HG02938 (cell line): ENCODE results near the gene THAP5.

Experiments
- ATAC-seq: cut with Tn5 transposase; IDR thresholded peaks from one replicate; pipeline ENCODE4 v1.9.1; 2021; ENCODE audit warnings: mild to moderate bottlenecking, moderate library complexity; ENCODE audit not compliant: unreplicated experiment

The THAP5 gene

GRCh38 chr7:108535744-108536143 lies 33.8 kb downstream of the THAP5 start:
- no peak for ATAC-seq

GRCh38 chr7:108535257-108535656 lies 34.2 kb downstream of the THAP5 start:
- no peak for ATAC-seq

GRCh38 chr7:108533712-108534111 lies 35.8 kb downstream of the THAP5 start:
- ATAC-seq, result no peak

GRCh38 chr7:108529341-108529740 lies 40.2 kb downstream of the THAP5 start:
- no peak for ATAC-seq

GRCh38 chr7:108528183-108528712 lies 41.3 kb downstream of the THAP5 start:
- ATAC-seq, result no peak

- ATAC-seq, result no peak
Observed at GRCh38 chr7:108526768-108527017, 42.8 kb downstream of the THAP5 start.

- peak; percentile 90 for ATAC-seq
Observed at GRCh38 chr7:108525985-108526767, 43.3 kb downstream of the THAP5 start, which contains the start of gene PNPLA8. PNPLA8 (minus strand) TSS chr7:108526135; CDS start chr7:108515491, 10,644 bp downstream.

- peak; percentile 38 for ATAC-seq
Observed at GRCh38 chr7:108525327-108525984, 44.0 kb downstream of the THAP5 start.

GRCh38 chr7:108522780-108523179 lies 46.7 kb downstream of the THAP5 start:
- no peak for ATAC-seq

- ATAC-seq, result no peak
Observed at GRCh38 chr7:108517951-108518350, 51.6 kb downstream of the THAP5 start.

GRCh38 chr7:108515630-108516029 lies 53.9 kb downstream of the THAP5 start:
- no peak for ATAC-seq

- ATAC-seq, result no peak
Observed at GRCh38 chr7:108515013-108515412, 54.5 kb downstream of the THAP5 start.
